Lung (tissue), 12 donors: ENCODE measurements around the gene BNIP3. TPM values are rescaled to one million over a fixed set of nuclear protein-coding genes. Genes with fewer than 3 reads are reported as not detected.

Experiments
- ATAC-seq: fragments of 200-7000 bp; cut with Tn5 transposase; one replicate; pipeline ENCODE4 v1.9.1; 2020; ENCODE audit warnings: moderate number of reproducible peaks; ENCODE audit not compliant: insufficient read depth, low FRiP score
- DNase-seq, 3 donors: peaks; one replicate each; pipeline ENCODE4 v3.0.0-alpha.2; 2013 to 2017
- H3K27ac ChIP-seq, 2 donors: one replicate each; pipeline ENCODE4 v1.5.1; 2013; ENCODE audit warnings: mild to moderate bottlenecking in 2 of 2, moderate library complexity in 2 of 2, control low read depth in 1 of 2, inconsistent platforms in 1 of 2, low read depth in 1 of 2, low read length in 1 of 2
- H3K27me3 ChIP-seq, 3 donors: one replicate each; pipeline ENCODE4 v1.5.1; 2013; ENCODE audit warnings: low read length in 2 of 3; ENCODE audit not compliant: control insufficient read depth in 3 of 3, insufficient read depth in 3 of 3
- H3K36me3 ChIP-seq, 4 donors: one replicate each; pipeline ENCODE4 v1.5.1; 2013; ENCODE audit warnings: low read length in 4 of 4, mild to moderate bottlenecking in 1 of 4, moderate library complexity in 1 of 4; ENCODE audit not compliant: control insufficient read depth in 4 of 4, insufficient read depth in 4 of 4
- H3K4me1 ChIP-seq, 5 donors: one replicate each; pipeline ENCODE4 v1.5.1; 2013; ENCODE audit warnings: low read length in 5 of 5, mild to moderate bottlenecking in 2 of 5, moderate library complexity in 1 of 5; ENCODE audit not compliant: control insufficient read depth in 5 of 5, insufficient read depth in 5 of 5
- H3K4me3 ChIP-seq: one replicate; pipeline ENCODE4 v1.5.1; 2013; ENCODE audit warnings: mild to moderate bottlenecking, control low read depth, moderate library complexity
- H3K9ac ChIP-seq, 2 donors: one replicate each; pipeline ENCODE4 v1.5.1; 2013; ENCODE audit warnings: low read length in 2 of 2, control low read depth in 1 of 2; ENCODE audit not compliant: insufficient read depth in 1 of 2
- H3K9me3 ChIP-seq, 4 donors: one replicate each; pipeline ENCODE4 v1.5.1; 2013; ENCODE audit warnings: low read length in 3 of 4, mild to moderate bottlenecking in 1 of 4, moderate library complexity in 1 of 4; ENCODE audit not compliant: control insufficient read depth in 4 of 4, insufficient read depth in 3 of 4
- WGBS, 2 donors: extraction: QIAGEN DNeasy Blood & Tissue Kit; methylation state at CpG; one replicate each; pipeline ENCODE4 v1.1.7; 2013; 5-methylcytosine and 5-hydroxymethylcytosine counted together
- polyA plus RNA-seq, 2 donors: library from polyadenylated mRNA; stranded (reverse); fragments of 200-250 nt; gene quantifications; one replicate each; pipeline ENCODE4 v1.2.1, GENCODE V29; 2013
- total RNA-seq, 2 donors: library from RNA; depleted of rRNA in 1 of 2; stranded (reverse); fragments of >200 nt in 1 of 2; gene quantifications; one replicate each; pipeline ENCODE4 v1.2.1, GENCODE V29; 2014 to 2021
- TF ChIP-seq, protein P1 (sequence below): IDR thresholded peaks from 2 replicates; pipeline ENCODE4 v1.5.1; 2012; ENCODE audit warnings: mild to moderate bottlenecking; ENCODE audit errors: control extremely low read depth, extremely low read depth
- donor health status: control.
- donor health status: control.
- donor health status: Bipolar disorder and iron deficiency.
- donor health status: healthy.
- donor health status: DM: yes; HTN: yes; CAD: no.

BNIP3 gene
- total and polyA plus RNA-seq, 4 donors = 20.4 to 38.4 (median 30.8) TPM

DNA sequence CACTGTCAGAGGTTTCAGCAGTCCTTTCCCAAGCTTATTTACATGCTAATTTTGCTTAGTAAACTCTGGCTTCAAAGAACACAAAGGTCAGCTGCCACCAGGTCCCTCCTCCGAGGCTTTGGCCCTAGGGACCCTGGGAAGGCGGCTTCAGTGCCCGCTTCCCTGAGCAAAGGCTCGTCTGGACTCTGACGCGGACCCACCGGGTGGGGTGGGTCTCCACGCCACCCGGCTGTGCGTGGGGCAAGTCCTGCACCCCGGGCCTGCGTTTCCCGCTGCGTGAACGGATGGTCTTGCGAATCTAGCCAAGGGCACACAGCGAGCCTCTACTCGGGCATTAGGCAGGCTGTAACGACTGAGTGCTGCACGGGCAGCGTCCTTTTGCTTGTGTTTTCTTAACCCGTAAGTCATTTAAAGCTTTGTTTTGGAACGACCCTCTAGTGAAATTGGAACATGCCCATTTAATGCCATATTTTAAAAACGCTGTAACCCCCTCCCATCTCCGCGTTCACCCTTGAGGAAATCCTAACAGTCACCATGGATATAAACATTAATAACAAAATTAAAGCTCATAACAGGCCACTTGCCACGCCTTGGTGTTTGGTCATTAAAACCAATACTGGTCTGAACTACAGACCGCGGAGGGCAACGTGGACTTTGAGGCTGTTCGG, 828 bp downstream of the BNIP3 start:
- H3K36me3 ChIP-seq = peaks cover 0 to 4% (median 0%) of the 10 kb centered on the region in 4 donors
- H3K27ac ChIP-seq = peak overlapping the region; percentile 80 to 86
- no peak for ATAC-seq
- H3K4me3 ChIP-seq = peak overlapping the region; percentile 84
- 11 to 12% methylated on average over 31 of the region's 31 CpGs for WGBS, 2 donors
- TF ChIP-seq, protein P1, sequence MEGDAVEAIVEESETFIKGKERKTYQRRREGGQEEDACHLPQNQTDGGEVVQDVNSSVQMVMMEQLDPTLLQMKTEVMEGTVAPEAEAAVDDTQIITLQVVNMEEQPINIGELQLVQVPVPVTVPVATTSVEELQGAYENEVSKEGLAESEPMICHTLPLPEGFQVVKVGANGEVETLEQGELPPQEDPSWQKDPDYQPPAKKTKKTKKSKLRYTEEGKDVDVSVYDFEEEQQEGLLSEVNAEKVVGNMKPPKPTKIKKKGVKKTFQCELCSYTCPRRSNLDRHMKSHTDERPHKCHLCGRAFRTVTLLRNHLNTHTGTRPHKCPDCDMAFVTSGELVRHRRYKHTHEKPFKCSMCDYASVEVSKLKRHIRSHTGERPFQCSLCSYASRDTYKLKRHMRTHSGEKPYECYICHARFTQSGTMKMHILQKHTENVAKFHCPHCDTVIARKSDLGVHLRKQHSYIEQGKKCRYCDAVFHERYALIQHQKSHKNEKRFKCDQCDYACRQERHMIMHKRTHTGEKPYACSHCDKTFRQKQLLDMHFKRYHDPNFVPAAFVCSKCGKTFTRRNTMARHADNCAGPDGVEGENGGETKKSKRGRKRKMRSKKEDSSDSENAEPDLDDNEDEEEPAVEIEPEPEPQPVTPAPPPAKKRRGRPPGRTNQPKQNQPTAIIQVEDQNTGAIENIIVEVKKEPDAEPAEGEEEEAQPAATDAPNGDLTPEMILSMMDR = no peak
- H3K27me3 ChIP-seq = no peaks in the 10 kb centered on the region
- peaks cover 5 to 18% (median 8%) of the 10 kb centered on the region in 5 donors for H3K4me1 ChIP-seq
- H3K9ac ChIP-seq = peak overlapping the region; percentile 75 to 77
- peak; percentile 30 to 47 (median 37) for DNase-seq
- peaks cover 0 to under 1% (median 0%) of the 10 kb centered on the region in 4 donors for H3K9me3 ChIP-seq

DNA sequence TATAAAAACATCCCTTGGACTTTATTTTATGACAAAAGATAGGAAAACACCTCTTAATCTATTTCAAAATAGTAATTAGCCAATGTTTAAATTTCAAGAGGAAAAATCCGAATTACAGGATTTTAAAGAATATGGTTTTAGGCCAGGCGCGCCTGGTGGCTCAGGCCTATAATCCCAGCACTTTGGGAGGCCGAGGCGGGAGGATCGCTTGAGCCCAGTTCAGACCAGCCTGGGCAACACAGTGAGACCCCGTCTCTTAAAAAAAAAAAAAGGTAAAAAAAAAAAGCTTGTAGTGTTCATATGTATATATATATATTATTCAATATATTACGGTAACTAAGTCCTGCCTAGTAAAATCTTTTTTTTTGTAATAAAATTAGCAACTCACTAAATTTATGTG, 1.4 kb downstream of the BNIP3 start:
- H3K27ac ChIP-seq = no peak overlapping the region

DNA sequence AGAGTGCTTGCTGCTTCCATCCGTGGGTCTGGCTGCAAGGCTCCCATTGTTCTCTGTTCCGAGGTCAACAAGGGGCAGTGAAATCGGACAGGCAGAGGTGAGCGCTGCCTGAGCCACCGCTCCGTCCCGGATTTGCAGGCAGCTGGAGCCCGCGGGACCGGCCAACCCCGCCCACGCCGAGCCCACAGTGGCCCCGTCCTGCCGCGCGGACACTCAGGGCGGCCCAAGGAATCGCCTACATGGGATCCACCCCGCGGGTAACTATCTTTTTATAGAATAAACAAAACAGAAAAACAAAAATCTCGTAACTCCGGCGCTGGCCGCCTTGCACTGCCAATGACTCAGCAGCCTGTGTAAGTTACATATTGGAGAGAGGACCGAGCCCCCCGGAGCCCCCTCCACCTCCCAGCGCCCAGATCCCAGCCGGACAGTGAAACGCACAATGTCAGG, 1.9 kb downstream of the BNIP3 start:
- Histone ChIP-seq H3K9ac (peak overlapping the region in 1 of 2 donors; percentile 34), H3K27me3 (no peaks in the 10 kb centered on the region), H3K36me3 (peaks cover 0 to 5% (median 0%) of the 10 kb centered on the region in 4 donors), H3K4me3 (peak overlapping the region; percentile 8), H3K4me1 (peaks cover 5 to 18% (median 8%) of the 10 kb centered on the region in 5 donors), H3K9me3 (no peaks in the 10 kb centered on the region), H3K27ac (peak overlapping the region in 1 of 2 donors; percentile 56)
- TF ChIP-seq, protein P1 = no peak
- peak; percentile 32 to 40 (median 39) for DNase-seq
- WGBS, 2 donors = 33% methylated on average over 30 of the region's 30 CpGs
- no peak for ATAC-seq

More for the DNA sequence above, 1.4 kb downstream of the BNIP3 start:
- no peak for ATAC-seq
- no peak overlapping the region for H3K4me3 ChIP-seq
- no peaks in the 10 kb centered on the region for H3K9me3 ChIP-seq
- WGBS, 2 donors = 89 to 90% methylated on average over 8 of the region's 8 CpGs
- H3K27me3 ChIP-seq = no peaks in the 10 kb centered on the region
- peaks cover 5 to 18% (median 8%) of the 10 kb centered on the region in 5 donors for H3K4me1 ChIP-seq
- H3K36me3 ChIP-seq = peaks cover 0 to 5% (median 0%) of the 10 kb centered on the region in 4 donors
- TF ChIP-seq, protein P1 = no peak
- no peak for DNase-seq
- H3K9ac ChIP-seq = no peak overlapping the region
